SH-SY5Y (cell line): ENCODE measurements around the gene OR2T6.

ENCODE experiments used
- GATA2 ChIP-seq: IDR thresholded peaks from 2 replicates; pipeline ENCODE4 v1.6.1; 2011; ENCODE audit warnings: mild to moderate bottlenecking, low read depth, low read length
- GATA3 ChIP-seq: IDR thresholded peaks from 2 replicates; pipeline ENCODE4 v1.6.1; 2011; ENCODE audit warnings: low read depth, mild to moderate bottlenecking, low read length, moderate library complexity

DNA sequence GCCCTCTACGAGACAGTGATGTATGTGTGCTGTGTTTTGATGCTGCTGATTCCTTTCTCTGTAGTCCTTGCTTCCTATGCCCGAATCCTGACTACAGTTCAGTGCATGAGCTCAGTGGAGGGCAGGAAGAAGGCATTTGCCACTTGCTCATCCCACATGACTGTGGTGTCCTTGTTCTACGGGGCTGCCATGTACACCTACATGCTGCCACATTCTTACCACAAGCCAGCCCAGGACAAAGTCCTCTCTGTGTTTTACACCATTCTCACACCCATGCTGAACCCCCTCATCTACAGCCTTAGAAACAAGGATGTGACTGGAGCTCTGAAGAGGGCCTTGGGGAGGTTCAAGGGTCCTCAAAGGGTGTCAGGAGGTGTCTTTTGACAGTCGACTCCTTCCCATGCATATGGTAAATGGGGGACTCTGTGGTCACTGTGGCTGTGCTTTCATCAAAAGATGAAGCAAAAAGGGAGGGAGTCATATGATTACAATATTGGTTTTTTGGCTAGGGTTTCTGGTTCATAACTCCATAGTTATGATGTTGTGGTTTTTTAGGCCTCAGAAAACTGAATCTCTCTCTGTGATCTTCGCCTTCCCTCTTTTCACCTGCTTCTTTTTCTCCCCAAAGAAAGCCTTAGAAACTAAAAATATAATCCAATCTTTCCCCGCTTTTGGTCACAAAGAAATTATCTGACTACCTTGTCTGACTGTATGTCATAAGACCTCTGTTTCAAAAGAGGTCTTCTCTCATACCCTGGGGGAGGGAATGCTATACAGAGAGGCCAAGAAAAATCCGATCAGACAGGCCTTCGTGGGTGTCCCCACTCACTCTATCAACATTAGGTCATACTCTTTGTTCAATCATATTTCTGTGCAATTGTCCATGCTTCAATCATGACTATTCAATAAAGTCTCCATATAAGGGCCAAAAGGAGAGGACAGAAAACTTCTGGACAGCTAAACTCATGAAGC is 31.5 kb downstream of the OR2T6 start:
- no peak for TF ChIP-seq GATA2
- no peak for TF ChIP-seq GATA3
